Adrenal gland (tissue), 5 donors: ENCODE data around the gene DUSP16.

Source experiments
- POLR2A ChIP-seq, 2 donors: fragments of 450-650 bp; IDR thresholded peaks; one replicate each; pipeline ENCODE4 v1.6.1; 2017; ENCODE audit warnings: antibody characterized with exemption in 2 of 2, mild to moderate bottlenecking in 2 of 2, moderate library complexity in 1 of 2
- TF ChIP-seq, protein P1 (sequence below), 6 experiments: fragments of 450-650 bp in 4 of 6; fragments of 200-600 bp in 2 of 6; sonication (generic) in 1 of 6; IDR thresholded peaks; 1 replicate in 5 of 6; 2 replicates in 1 of 6; pipeline versions ENCODE4 v1.5.1 to v1.8.0; 2016 to 2021; ENCODE audit warnings: antibody characterized with exemption in 6 of 6, mild to moderate bottlenecking in 2 of 6, moderate library complexity in 1 of 6
- donor health status: DM: no; HTN: no; CAD: no.

DNA sequence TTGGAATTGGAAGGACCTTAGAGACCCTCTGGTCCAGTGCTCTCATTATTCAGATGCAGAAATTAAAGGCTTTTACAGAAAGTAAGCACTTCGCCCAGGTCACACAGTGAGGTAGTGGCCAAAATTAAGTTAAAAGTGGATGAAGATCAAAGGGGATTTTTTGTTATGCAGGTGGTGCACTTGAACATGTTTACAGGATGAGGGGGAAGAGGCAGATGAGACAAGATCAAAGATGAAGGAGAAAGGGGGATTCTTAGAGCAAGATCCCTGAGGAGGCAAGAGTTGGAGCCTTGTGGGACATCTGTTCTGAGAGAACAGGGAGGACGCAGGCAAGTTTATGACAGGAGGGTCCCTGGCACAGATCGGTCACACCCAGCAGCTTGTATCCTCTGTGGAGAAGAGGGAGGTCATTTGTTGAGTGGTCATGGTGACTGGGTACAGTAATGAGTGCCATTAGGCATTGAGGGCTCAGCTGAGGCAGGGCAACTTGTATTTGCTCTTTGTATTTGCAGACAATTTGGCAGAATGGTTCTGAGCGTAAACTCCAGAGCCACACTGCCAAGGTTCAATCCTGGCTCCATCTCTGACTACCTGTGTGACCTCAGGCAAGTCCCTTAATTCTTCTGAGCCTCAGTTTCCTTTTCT, 121.8 kb downstream of the DUSP16 start:
- TF ChIP-seq, protein P1, sequence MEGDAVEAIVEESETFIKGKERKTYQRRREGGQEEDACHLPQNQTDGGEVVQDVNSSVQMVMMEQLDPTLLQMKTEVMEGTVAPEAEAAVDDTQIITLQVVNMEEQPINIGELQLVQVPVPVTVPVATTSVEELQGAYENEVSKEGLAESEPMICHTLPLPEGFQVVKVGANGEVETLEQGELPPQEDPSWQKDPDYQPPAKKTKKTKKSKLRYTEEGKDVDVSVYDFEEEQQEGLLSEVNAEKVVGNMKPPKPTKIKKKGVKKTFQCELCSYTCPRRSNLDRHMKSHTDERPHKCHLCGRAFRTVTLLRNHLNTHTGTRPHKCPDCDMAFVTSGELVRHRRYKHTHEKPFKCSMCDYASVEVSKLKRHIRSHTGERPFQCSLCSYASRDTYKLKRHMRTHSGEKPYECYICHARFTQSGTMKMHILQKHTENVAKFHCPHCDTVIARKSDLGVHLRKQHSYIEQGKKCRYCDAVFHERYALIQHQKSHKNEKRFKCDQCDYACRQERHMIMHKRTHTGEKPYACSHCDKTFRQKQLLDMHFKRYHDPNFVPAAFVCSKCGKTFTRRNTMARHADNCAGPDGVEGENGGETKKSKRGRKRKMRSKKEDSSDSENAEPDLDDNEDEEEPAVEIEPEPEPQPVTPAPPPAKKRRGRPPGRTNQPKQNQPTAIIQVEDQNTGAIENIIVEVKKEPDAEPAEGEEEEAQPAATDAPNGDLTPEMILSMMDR (IDR thresholded peaks at IDR 0.05): no peak
- no peak for TF ChIP-seq POLR2A (IDR thresholded peaks at IDR 0.05)
